WERI-Rb-1 (cell line): ENCODE data around the gene CCDC90B.
A peak's percentile ranks its signal among the peaks of the same experiment; 100 is the strongest.

ENCODE experiments used
- DNase-seq: peaks from one replicate; pipeline ENCODE4 v3.0.0-alpha.2; 2020
- H3K27ac ChIP-seq: fragments of 250-450 bp; sonication (Bioruptor Pico); 2 replicates; pipeline ENCODE4 v1.5.1; 2020; ENCODE audit warnings: mild to moderate bottlenecking, moderate library complexity
- H3K27me3 ChIP-seq: fragments of 250-450 bp; sonication (Bioruptor Pico); 2 replicates; pipeline ENCODE4 v1.5.1; 2021; ENCODE audit warnings: mild to moderate bottlenecking, low read depth, moderate library complexity; ENCODE audit not compliant: insufficient read depth, severe bottlenecking
- H3K36me3 ChIP-seq: fragments of 250-450 bp; sonication (Bioruptor Pico); 2 replicates; pipeline ENCODE4 v1.5.1; 2020; ENCODE audit warnings: mild to moderate bottlenecking, moderate library complexity
- H3K4me3 ChIP-seq: 2 replicates; pipeline ENCODE4 v1.5.1; 2011; ENCODE audit warnings: low read depth, mild to moderate bottlenecking, control low read depth, low read length
- H3K9me3 ChIP-seq: fragments of 250-450 bp; sonication (Bioruptor Pico); 2 replicates; pipeline ENCODE4 v1.5.1; 2021; ENCODE audit warnings: mild to moderate bottlenecking, moderate library complexity; ENCODE audit not compliant: severe bottlenecking
- TF ChIP-seq, protein P1 (sequence below): IDR thresholded peaks from 2 replicates; pipeline ENCODE4 v1.5.1; 2011; ENCODE audit warnings: low read depth, mild to moderate bottlenecking, control low read depth, inconsistent platforms, low read length

The CCDC90B gene

GRCh38 chr11:83284501-83285150 lies 1.5 kb downstream of the CCDC90B start:
- Histone ChIP-seq H3K27me3 (no peaks in the 10 kb centered on the region), H3K27ac (no peak overlapping the region), H3K36me3 (peaks cover 6% of the 10 kb centered on the region), H3K4me3 (peak overlapping the region; percentile 76), H3K9me3 (no peaks in the 10 kb centered on the region)
- DNase-seq, result no peak
- TF ChIP-seq, protein P1, sequence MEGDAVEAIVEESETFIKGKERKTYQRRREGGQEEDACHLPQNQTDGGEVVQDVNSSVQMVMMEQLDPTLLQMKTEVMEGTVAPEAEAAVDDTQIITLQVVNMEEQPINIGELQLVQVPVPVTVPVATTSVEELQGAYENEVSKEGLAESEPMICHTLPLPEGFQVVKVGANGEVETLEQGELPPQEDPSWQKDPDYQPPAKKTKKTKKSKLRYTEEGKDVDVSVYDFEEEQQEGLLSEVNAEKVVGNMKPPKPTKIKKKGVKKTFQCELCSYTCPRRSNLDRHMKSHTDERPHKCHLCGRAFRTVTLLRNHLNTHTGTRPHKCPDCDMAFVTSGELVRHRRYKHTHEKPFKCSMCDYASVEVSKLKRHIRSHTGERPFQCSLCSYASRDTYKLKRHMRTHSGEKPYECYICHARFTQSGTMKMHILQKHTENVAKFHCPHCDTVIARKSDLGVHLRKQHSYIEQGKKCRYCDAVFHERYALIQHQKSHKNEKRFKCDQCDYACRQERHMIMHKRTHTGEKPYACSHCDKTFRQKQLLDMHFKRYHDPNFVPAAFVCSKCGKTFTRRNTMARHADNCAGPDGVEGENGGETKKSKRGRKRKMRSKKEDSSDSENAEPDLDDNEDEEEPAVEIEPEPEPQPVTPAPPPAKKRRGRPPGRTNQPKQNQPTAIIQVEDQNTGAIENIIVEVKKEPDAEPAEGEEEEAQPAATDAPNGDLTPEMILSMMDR, result no peak

GRCh38 chr11:83282084-83282716 lies 4.0 kb downstream of the CCDC90B start:
- no peaks in the 10 kb centered on the region for H3K9me3 ChIP-seq
- no peak overlapping the region for H3K27ac ChIP-seq
- H3K4me3 ChIP-seq, result no peak overlapping the region
- DNase-seq, result no peak
- no peaks in the 10 kb centered on the region for H3K27me3 ChIP-seq
- TF ChIP-seq, protein P1, result no peak
- peaks cover 18% of the 10 kb centered on the region for H3K36me3 ChIP-seq

DNA sequence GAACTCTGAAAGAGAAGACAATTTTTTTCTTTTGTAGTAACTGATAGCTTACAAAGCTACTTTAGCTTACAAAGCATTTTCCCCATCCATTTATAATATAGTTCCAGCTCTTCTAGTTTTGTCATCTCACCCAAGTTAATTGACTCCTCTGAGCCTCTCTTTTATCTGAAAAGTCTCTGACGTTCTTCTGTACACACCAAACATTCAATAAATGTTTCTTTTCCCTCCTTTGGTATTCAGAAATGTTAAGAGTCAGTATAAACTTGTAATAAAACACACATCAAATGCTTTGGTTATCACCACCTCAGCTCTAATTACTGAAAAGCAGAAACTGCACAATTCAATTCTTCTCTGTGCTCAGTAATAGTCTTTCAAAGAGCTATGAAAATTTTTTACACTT lies 5.9 kb downstream of the CCDC90B start:
- Histone ChIP-seq H3K9me3 (no peaks in the 10 kb centered on the region), H3K4me3 (no peak overlapping the region), H3K27me3 (no peaks in the 10 kb centered on the region), H3K36me3 (peaks cover 11% of the 10 kb centered on the region), H3K27ac (no peak overlapping the region)
- no peak for DNase-seq
- TF ChIP-seq, protein P1, result no peak

DNA sequence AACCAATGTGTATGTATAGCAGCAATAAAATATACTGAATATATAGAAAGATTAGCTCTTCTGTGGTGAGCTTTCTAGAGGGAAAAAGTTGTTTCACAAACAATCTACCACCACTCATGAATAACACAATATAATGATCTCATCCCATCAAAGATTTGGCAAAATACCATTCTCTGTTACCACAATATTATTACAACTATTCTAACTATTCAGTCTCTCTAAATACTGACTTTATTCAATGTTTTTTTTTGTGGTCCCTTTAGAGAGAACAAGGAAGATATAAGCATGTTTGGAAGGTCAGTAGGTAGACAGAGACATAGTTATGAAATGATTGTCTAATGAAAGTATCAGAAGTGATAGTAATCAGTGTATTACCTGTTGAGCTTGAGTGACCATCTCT lies 7.8 kb downstream of the CCDC90B start:
- H3K27me3 ChIP-seq, result no peaks in the 10 kb centered on the region
- peaks cover 11% of the 10 kb centered on the region for H3K36me3 ChIP-seq
- H3K9me3 ChIP-seq, result no peaks in the 10 kb centered on the region
- TF ChIP-seq, protein P1, result no peak
- no peak for DNase-seq
- H3K27ac ChIP-seq, result no peak overlapping the region
- no peak overlapping the region for H3K4me3 ChIP-seq

DNA sequence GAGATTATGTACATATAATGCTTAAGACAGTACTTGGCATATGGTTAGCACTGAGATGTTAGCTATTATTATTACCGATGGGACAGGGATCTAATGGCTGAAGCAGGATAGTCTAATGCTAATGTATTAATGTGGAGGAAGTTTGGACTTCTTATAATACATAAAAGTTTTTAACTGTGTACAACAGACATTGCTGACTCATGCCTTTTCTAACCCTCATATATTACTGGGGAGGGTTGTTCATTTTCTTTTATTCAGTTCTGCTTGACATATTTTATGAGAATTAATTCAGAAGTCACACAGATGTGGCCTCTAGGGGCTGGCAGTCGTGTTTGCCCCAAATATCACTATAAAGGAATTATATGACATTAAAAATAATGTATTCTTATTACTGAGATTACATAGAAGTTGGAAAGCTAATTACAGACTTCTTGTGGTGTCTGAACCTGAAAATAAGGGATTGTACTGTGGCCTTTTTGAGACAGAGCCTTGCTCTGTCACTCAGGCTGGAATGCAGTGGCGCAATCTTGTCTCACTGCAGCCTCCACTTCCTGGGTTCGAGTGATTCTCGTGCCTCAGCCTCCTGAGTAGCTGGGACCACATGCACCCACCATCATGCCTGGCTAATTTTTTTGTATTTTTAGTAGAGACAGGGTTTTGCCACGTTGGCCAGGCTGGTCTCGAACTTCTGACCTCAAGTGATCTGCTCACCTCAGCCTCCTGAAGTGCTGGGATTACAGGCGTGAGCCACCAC lies 10.1 kb downstream of the CCDC90B start:
- Histone ChIP-seq H3K4me3 (no peak overlapping the region), H3K9me3 (no peaks in the 10 kb centered on the region), H3K27me3 (no peaks in the 10 kb centered on the region), H3K36me3 (peaks cover 23% of the 10 kb centered on the region), H3K27ac (no peak overlapping the region)
- TF ChIP-seq, protein P1, result no peak
- DNase-seq, result no peak
